ENCODE results near the gene C19orf25.

Gene C19orf25

GRCh38 chr19:1466461-1467214 lies 12.4 kb downstream of the C19orf25 start:
- DNase-seq (ENCODE audit: low read depth in 3 of 3, low spot score in 1 of 3) = no peak

GRCh38 chr19:1466018-1466460 lies 13.0 kb downstream of the C19orf25 start:
- DNase-seq (ENCODE audit: low read depth in 3 of 3, low spot score in 1 of 3) = no peak

GRCh38 chr19:1465191-1466016 lies 13.6 kb downstream of the C19orf25 start:
- no peak for DNase-seq (ENCODE audit: low read depth in 3 of 3, low spot score in 1 of 3)

GRCh38 chr19:1461862-1462261 lies 17.2 kb downstream of the C19orf25 start:
- DNase-seq (ENCODE audit: low read depth in 3 of 3, low spot score in 1 of 3) = no peak

- no peak for DNase-seq (ENCODE audit: low read depth in 3 of 3, low spot score in 1 of 3)
These were observed 18.7 kb downstream of the C19orf25 start for GRCh38 chr19:1460033-1460995.

GRCh38 chr19:1459479-1459878 lies 19.5 kb downstream of the C19orf25 start:
- no peak for DNase-seq (ENCODE audit: low read depth in 3 of 3, low spot score in 1 of 3)

- DNase-seq (ENCODE audit: low read depth in 3 of 3, low spot score in 1 of 3) = no peak
These were observed 21.1 kb downstream of the C19orf25 start for GRCh38 chr19:1457892-1458291.

GRCh38 chr19:1457031-1457739 lies 21.8 kb downstream of the C19orf25 start:
- no peak for DNase-seq (ENCODE audit: low read depth in 3 of 3, low spot score in 1 of 3)

GRCh38 chr19:1456121-1456900 lies 22.7 kb downstream of the C19orf25 start:
- no peak for DNase-seq (ENCODE audit: low read depth in 3 of 3, low spot score in 1 of 3)

- no peak for DNase-seq (ENCODE audit: low read depth in 3 of 3, low spot score in 1 of 3)
These were observed 23.5 kb downstream of the C19orf25 start for GRCh38 chr19:1455336-1456120.

GRCh38 chr19:1455002-1455335 lies 24.0 kb downstream of the C19orf25 start:
- no peak for DNase-seq (ENCODE audit: low read depth in 3 of 3, low spot score in 1 of 3)

- DNase-seq (ENCODE audit: low read depth in 3 of 3, low spot score in 1 of 3) = no peak
These were observed 25.3 kb downstream of the C19orf25 start for GRCh38 chr19:1453525-1454364.

GRCh38 chr19:1452802-1453524 lies 26.1 kb downstream of the C19orf25 start:
- no peak for DNase-seq (ENCODE audit: low read depth in 3 of 3, low spot score in 1 of 3)

- DNase-seq (ENCODE audit: low read depth in 3 of 3, low spot score in 1 of 3) = no peak
These were observed 26.9 kb downstream of the C19orf25 start for GRCh38 chr19:1451916-1452801.

GRCh38 chr19:1450735-1451731 lies 28.0 kb downstream of the C19orf25 start:
- no peak for DNase-seq (ENCODE audit: low read depth in 3 of 3, low spot score in 1 of 3)
